Stimulated activated CD4-positive, alpha-beta T cell treated with anti-CD3 and anti-CD28 coated beads, Interleukin-1b, Interleukin-23, amount 100 ng/mL, for 48 hours (primary cell): ENCODE measurements around the gene LRIT1.

Experiments used
- DNase-seq: peaks from one replicate; pipeline ENCODE4 v3.0.0-alpha.2; 2020

The LRIT1 gene

DNA sequence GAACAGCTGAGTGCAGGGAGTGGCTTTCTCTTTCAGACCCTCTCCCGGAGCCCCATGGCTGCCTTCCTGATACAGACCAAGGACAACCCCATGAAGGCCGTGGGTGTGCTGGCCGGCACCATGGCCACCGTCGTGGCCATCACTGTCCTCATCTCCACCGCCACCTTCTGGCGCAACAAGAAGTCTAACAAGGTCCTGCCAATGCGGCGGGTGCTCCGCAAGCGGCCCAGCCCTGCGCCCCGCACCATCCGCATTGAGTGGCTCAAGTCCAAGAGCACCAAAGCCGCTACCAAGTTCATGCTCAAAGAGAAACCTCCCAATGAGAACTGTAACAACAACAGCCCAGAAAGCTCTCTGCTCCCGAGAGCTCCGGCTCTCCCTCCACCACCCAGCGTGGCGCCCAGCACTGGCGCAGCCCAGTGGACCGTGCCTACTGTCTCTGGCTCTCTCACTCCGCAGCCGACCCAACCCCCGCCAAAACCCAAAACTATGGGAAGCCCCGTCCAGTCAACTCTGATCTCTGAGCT lies 27.2 kb downstream of the LRIT1 start:
- DNase-seq: no peak

DNA sequence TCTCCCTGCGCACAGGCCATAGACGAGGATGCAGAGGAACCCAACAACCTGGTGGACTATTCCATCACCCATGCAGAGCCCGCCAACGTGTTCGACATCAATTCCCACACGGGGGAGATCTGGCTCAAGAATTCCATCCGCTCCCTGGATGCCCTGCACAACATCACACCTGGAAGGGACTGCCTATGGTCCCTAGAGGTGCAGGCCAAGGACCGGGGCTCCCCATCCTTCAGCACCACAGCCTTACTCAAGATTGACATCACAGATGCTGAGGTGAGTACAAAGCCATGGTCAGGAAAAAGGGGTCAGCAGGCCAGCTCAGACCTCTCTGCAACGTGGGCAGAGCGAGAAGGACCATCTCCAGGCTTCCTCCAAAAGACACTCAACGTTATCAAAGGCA lies 28.3 kb downstream of the LRIT1 start:
- DNase-seq: no peak

DNA sequence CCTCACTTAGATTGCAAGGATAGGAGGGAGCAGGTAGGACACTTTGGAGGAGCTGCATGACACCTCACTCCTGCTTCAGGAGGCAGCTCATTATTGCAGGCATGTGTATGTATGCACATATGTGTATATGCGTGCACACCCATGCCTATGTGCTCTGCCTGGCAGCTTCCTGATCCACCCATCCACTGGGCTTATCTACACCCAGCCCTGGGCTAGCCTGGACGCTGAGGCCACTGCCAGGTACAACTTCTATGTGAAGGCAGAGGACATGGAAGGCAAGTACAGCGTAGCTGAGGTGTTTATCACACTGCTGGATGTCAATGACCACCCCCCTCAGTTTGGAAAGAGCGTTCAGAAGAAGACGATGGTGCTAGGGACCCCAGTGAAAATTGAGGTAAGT lies 29.3 kb downstream of the LRIT1 start:
- DNase-seq: no peak

DNA sequence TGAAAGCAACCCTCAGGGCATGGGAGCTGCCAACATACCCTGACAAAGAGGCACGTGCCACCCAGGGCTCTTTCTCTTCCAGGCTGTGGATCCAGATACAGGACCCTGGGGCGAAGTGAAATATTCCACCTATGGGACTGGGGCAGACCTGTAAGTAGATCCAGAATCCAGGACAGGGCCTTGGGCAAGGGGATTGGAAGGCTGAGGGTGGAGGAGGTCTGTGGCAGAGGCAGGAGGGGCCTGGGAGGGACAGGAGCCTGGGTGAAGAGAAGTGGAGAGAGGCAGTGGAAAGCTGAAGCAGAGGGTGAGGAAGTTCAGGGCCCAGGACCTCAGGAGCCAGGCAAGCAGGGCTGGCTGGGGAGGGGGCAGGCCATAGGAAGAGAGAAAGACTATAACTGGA lies 29.8 kb downstream of the LRIT1 start:
- no peak for DNase-seq

DNA sequence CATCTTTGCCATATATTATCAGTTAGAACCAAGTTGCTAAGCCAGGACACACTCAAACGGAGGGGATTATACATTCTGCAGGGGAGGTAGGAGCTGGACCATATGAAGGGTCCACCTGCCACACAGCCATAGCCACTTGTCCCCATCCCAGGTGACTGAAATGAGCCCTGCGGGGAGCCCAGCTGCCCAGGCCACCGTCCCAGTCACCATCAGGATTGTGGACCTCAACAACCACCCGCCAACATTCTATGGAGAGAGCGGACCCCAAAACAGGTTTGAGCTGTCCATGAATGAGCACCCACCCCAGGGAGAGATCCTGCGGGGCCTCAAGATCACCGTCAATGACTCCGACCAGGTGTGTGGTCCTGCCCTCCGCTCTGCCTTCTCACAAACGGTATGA lies 33.3 kb downstream of the LRIT1 start:
- no peak for DNase-seq

DNA sequence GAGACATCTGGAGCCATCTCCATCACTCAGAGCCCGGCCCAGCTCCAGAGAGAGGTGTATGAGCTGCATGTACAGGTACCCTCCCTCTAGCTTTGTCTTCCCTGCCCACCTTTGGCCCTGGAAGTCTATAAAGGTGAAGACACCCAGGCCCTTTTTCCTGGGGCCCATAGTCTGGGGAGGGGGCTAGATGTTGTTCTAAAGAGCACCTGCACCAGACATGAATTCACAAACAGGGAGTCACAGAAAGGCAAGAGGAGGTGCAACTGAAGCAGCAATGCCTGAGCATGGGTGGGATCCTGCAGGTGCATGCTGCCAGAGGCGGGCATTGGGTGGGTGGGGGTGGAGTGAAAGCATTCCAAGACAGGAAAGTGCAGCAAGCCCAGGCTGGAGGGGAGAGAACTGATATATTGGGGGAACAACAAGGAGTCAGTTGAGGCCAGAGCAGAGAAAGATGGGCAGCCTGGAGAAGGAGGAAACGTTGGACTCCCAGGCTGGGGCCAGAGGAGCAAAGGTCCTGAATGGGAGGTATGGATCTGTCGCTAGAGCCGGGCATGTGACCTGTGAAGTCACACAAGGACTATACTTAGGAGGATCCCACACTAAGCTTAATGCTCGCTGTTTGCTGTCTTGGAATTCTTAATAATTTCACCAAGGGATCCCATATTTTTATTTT lies 35.4 kb downstream of the LRIT1 start:
- DNase-seq: no peak

DNA sequence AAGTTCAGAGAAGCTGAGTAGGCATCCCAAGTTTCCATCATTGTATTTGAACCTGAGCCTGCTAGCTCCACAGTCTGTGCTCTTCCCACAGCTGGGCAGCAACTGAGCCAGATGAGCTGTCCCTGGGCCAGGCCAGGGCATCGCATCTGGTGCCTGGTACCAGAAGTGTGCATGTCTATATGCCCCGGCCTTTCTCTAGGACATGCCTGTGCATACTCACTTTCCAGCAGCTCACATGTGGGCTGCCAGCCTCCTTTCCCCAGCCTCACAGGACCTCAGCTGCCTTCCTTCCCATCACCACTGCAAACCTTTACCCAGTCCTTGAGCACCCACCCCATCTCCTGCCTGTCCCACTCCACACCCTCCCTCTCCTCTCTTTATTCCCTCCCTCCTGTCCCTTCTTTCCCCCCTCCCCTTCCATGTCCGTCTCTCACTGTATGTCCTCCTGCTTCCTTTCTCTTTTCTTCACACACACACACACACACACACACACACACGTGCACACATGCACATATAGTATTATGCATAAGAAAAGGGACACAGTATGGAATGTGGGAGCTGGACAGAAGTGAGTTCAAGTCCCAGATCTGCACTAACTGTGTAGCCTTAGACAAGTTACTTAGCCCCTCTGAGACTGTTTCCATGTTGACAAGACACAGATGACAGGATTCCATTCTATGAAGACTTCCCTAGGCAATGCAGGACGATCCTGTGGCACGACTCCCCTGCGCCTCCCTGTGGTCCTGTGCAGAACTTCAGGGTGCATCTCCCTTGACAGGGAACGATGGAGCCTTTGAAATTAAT lies 36.1 kb downstream of the LRIT1 start:
- peak; percentile 64 for DNase-seq

DNA sequence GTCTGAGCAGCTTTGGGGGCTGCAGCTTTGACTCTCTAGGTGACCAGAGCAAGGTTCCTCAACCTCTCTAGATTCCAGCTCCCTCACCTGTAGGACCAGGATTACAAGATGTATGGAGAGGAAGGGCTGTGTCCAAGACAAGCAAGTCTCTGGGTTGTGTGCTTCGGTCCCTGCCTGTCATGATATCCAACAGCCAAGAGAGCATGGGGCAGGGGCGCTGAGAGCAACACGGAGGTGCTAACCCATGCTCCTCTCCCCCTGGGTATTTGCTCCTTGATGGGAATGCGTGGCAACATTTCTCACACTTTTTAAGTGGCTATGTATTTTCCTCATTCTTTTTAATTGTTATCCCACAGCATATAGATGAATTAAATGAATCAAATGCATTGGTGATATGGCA lies 36.7 kb downstream of the LRIT1 start:
- no peak for DNase-seq

DNA sequence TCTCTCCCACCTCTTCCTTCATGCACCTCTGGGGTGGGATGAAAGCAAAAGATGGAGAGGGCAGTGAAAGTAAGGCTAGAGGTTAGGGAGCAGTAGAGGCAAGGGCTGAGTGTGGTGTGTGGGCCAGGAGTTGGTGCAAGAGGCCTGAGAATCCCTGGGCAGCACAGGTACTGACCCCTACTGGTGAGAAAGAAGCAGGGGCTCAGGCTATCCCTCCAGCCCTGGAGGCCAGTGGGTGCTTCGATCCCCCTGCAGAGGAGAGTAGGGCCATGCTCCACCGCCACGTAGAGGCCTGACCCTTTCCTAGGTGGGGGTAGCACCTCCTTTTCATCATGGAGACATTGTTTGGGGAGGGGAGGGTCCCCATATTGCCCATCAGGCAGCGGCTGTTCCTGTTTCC lies 37.2 kb downstream of the LRIT1 start:
- no peak for DNase-seq

DNA sequence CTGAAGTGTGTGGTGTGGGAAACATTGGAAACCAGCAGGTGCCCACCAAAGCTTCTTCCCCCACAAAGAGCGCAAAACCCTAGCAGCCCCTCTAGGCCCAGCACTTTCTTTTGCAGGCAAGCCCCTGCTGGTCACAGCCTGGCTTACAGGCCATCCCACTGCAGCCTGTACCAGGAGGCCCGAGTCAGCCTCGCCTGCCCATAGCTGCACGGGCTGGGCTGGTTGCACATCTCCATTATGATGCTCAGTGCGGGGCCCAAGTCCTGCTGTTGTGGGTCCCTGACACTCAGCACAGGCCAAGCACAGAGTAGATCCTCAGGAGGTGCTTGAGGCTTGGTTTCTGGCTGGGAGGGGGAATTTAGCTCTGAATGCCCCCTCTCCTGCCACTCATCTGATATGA lies 39.0 kb downstream of the LRIT1 start:
- DNase-seq: no peak

DNA sequence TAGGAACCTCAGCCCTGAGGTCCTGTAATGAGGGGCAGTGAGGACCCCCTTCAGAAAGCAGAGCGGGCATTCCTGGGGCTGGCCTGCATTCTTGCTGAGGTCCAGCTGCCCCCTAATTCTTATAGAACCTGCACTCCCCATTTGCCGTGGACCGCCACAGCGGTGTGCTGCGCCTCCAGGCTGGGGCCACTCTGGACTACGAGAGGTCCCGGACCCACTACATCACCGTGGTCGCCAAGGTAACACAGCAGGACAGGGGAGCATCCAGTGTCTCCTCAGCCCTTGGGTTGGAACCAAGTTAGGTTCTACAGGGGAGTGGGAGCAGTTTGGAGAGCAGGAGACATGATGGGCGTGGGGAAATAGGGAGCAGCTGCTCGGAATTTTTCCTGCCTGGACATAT lies 39.7 kb downstream of the LRIT1 start:
- no peak for DNase-seq

DNA sequence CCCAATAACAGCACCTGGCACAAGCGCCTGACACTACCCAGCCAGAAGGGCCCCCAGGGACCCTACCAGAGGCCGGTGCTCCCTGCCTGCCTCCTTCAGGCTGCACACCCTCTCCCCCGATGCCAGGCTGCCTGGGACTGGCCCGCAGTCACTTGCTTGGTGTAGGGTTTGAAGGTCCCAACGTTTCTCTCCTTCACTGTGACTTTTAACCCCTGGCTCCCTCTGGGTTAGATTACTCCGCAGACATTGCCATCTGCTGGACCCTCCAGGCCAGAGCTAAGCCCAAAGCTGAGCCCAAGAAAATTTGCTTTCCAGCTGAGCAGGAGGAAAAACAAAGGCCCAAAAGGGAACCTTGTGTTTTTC lies 40.1 kb downstream of the LRIT1 start:
- DNase-seq: no peak

DNA sequence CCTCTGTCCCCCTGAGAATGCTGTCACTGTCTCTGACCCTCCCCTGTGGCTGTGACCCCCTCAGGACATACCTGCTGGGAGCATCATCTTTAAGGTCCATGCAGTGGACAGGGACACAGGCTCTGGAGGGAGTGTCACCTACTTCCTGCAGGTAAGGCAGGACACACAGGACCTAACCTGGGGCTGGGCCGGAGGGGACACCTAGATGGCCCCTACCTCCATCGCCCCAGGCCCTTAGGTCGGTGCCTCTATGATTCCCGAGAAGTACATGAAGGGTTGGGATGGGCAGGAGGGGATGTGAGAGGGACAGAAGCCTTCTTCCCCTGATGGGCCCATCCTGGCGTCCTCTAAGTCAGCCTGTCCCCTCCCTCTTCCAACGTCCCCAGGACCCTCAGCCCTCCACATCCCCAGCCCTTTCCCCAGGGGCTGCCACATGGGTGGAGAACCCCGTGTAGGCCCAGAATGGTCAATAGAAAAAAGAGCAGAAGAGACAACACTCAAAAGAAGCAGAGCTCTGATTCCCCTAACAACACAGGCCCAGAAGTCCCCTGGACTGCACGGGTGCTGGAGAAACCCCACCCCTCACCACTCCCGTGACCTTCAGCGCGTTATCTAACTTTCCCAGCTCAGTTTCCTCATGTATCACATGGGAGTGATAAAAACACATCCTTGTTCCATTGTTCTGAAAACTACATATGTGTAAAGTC lies 40.7 kb downstream of the LRIT1 start:
- DNase-seq: no peak

DNA sequence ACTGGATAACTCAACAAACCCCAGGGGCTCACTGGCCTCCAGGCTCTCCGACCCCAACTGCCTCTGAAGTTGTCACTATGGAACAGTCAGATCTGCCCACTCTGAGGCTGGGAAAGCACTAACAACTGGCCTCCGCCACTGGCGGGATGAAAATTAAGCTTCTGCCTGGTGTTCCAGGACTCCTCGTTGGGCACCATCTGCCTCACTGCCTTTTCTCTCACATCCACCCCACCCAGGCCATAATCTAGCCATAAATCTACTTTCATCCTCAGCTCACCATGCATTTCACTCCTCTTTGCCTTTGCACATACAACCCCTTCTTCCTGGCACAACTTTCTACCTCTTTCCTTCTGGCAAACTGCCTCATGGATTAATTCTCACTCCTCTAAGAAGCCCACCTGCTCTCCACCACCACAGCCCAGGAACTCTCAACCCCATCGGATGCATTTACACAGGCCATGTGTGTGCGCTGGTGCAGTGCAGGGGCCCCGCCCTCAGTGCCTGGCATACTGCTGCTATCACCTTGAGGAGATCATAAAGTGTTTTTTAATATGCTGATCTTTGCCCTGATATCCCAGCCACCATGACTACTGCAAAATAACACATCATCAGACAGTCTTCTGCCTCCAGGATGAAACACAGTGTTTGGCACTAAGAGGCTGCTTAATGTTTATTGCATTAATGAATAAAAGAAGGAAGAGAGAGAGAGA lies 43.0 kb downstream of the LRIT1 start:
- no peak for DNase-seq

DNA sequence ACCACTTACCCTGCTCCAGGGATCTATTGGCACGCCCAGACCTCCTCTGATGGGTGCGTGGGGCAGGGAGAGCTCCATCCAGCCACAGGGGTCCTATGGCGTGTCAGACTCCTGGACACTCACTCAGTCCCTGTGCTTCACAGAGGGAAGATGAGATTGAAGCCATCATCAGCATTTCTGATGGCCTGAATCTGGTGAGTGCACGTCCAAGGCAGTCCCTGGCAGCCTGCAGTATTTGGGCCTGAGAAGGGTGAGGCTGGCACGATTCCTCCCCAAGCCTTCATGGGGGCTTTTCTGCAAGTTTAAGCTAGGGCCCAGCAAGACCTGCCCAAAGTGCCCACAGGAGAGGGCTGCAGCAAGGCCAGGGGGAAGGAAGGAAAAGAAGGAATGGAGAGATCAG lies 43.7 kb downstream of the LRIT1 start:
- DNase-seq: no peak

DNA sequence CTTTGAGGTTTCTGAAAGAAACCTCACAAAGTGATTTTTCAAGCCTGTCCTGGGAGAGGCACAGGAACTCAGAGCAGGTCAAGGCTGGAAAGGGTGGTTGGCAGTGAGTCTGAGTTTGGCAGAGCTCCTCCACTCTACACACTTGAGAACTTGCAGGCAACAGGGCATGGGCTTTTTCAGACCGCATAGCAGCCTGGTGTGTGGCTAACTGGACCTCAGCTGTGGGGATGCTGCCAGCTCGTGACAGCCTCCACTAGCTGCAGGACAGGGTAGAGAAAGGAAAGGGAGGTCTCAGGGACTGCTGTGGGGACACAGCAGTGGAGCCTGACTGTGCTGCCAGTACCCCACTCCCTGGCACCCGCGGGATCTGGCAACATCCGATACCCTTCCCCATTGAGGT lies 44.4 kb downstream of the LRIT1 start:
- DNase-seq: no peak

DNA sequence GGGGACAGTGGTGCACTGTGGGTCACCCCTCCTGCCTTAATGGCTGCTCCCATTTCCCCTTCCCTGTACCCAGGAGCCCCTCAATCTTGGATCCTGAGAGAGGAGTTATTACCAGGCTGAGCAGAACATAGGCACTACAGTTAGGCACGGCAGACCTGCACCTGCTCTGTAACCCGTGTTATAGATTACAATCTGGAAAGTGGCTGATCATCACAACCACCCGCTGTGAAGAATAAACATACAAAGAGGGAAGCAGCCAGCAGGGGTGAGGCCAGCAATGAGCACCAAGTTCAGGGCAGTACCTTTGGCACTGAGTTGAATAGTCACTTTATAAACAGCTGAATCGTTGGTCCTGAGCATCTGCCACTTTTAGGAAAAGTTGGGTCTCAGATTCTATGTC lies 45.3 kb downstream of the LRIT1 start:
- DNase-seq: no peak

DNA sequence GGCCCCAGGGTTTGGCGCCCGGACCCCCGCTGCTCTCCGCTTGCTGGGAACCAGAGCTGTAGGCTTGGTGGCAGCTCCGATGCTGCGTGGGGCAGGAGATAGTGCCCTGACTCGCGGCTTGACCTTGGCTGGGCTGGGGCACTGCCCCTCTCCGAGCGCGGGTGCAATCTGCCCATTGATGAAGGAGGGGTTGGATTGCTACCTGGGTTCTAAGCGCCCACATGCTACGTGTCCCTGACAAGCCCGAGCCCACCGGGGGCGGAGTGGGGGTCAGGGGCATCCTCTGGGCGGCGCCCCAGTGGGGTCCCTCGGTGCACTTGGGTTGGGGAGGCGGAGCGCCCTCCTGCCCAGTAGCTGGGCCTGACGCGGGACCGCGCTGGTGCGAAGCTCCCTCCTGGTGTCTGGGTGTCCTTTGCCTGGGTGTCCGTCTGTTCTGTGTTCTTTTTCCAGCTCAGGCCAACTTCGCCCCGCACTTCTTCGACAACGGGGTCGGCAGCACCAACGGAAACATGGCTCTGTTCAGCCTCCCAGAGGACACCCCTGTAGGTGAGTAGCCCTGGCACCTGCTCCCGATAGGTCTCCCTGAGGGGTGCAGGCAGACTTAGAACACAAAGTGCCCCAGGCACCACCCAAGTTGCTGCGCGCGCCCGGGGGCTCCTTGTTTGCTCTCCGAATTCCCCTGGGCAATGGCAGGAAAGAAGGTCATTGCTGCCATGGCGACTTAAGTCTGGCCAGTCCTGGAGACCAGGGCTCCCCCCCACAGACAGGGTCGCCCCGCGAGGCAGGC lies 46.1 kb downstream of the LRIT1 start:
- no peak for DNase-seq

DNA sequence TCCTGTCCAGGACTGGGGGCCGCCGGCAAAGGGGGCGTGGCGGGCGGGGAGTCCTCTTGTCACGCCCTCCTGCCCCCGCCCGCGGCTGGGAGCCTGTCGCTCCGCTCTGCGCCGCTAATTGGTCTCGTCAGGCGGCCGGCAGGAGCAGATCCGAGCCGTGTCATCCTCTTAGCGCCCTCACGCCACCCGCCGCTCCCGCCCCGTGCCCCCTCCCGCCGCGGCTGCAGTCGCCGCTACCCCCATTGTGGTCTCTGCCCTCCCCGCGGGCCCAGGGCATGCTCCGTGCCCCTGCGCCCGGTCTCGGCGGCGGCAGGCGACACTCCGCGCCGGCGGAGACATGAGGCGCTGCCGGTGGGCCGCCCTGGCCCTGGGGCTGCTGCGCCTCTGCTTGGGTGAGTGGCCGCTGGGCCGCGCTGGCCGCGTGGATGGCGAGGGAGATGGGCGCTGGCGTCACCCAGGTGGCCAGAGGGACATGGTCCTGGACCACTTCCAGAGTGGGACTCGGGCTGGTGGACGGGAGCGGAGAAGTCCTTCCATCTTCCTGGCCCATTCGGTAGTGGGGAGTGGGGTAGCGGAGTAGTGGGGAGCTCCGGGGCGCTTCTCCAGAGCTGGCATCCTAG lies 46.8 kb downstream of the LRIT1 start, which contains the start of gene CDHR1:
Gene CDHR1, plus strand, starts transcription at position 114 of the 620 bp plus-strand sequence. Its CDS starts 224 bp downstream, at position 338.
- peak; percentile 40 for DNase-seq

DNA sequence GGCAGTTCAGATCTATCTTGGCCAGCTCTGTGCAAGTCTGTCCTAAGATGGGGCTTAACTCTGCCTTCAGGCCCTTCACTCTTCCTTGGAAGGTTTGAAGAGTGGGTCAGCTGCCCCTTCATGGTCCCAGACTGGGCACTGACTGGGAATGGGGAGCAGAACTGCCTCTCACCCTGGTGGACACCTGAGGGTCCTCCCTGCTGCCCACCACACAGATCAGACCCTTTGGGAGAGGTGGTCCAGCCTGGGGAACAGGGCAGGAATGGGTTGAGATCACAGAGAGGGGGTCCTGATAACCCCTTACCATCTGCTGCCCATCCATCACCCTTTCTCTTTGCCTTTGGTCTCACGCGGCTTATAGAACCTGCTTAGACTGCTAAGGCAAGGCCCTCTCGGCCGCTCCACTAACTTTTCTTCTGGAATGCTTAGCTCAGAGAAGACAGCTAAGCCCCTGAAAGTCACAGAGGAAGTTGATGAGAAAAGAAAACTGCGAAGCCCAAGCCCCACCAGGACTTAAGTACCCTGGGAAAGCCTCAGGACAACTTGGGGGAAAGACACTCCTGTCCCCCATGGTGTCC lies 47.4 kb downstream of the LRIT1 start:
- DNase-seq: no peak

DNA sequence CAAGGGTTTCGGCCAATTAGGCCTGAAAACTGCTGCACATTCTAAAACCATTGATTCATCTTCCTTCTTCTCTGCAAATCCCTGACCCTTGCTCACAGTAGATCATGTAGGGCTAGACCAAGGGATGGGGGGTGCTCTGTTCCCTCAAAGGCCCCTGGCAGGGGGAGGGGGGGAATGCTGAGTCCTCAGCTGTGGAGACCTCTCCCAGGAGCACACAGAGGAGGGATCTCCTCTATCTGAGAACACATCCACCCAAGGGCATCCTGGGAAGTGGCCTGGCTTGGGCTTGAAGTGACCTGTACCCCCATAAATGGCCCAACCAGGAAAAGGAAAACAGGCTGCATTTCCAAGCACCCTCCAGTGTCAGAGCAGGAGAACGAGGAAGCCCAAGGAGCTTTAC lies 48.0 kb downstream of the LRIT1 start:
- DNase-seq: no peak
